ENCODE measurements around the gene RUNX1. TPM values are rescaled to one million over a fixed set of nuclear protein-coding genes. Genes with fewer than 3 reads are reported as not detected.

The RUNX1 gene
- total RNA-seq, 2 experiments from 2014 or later, result 50.6 to 55.8 TPM

DNA sequence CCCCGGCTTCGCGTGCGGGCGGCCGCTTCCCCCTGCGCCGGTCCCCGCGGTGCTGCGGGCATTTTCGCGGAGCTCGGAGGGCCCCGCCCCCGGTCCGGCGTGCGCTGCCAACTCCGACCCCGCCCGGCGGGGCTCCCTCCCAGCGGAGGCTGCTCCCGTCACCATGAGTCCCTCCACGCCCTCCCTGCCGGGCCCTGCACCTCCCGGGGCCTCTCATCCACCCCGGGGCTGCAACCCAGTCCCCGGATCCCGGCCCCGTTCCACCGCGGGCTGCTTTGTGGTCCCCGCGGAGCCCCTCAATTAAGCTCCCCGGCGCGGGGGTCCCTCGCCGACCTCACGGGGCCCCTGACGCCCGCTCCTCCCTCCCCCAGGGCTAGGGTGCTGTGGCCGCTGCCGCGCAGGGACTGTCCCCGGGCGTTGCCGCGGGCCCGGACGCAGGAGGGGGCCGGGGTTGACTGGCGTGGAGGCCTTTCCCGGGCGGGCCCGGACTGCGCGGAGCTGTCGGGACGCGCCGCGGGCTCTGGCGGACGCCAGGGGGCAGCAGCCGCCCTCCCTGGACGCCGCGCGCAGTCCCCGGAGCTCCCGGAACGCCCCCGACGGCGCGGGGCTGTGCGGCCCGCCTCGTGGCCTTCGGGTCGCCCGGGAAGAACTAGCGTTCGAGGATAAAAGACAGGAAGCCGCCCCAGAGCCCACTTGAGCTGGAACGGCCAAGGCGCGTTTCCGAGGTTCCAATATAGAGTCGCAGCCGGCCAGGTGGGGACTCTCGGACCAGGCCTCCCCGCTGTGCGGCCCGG is 159.2 kb downstream of the RUNX1 start:
- Mint-ChIP-seq H3K9me3 (no peaks in the 10 kb centered on the region), H3K27me3 (peaks cover 5% of the 10 kb centered on the region), H3K36me3 (peaks cover 25% of the 10 kb centered on the region), H3K27ac (peak overlapping the region; percentile 99), H3K4me1 (ENCODE audit: low read depth) (peaks cover 47% of the 10 kb centered on the region), H3K4me3 (peak overlapping the region; percentile 61)
- intact Hi-C loops (cut with micrococcal nuclease), result loop anchor here (2.0 to 10.0 kb wide), 10 partner anchors 45 to 635 kb away; no protein-coding TSS in a partner anchor
- peak; percentile 84 for DNase-seq
- ChIA-PET CTCF (interaction anchor here (0.6 to 7.5 kb wide), 39 partner anchors 10 to 950 kb away, joined by 3 to 120 read pairs (median 5); partner anchors contain the start of gene RUNX1), POLR2A (interaction anchor here (0.8 to 8.7 kb wide), 27 partner anchors 8 to 510 kb away, joined by 3 to 267 read pairs (median 5); partner anchors contain the start of gene RUNX1)

DNA sequence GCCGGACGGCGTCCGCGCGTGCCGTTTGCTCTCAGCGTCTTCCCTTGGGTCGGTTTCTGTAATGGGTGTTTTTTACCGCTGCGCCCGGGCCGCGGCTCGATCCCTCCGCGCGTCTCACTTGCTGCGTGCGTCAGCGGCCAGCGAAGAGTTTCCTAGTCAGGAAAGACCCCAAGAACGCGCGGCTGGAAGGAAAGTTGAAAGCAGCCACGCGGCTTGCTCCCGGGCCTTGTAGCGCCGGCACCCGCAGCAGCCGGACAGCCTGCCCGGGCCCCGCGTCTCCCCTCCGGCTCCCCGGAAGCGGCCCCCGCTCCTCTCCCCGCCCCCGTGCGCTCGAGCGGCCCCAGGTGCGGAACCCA is 159.8 kb downstream of the RUNX1 start:
- DNase-seq, result peak; percentile 73
- H3K27me3 Mint-ChIP-seq, result peaks cover 5% of the 10 kb centered on the region
- intact Hi-C loops (cut with micrococcal nuclease), result loop anchor here (2.0 to 10.0 kb wide), 8 partner anchors 46 to 636 kb away; no protein-coding TSS in a partner anchor
- CTCF ChIA-PET, result interaction anchor here (0.6 to 7.5 kb wide), 38 partner anchors 11 to 951 kb away, joined by 3 to 120 read pairs (median 5); partner anchors contain the start of gene RUNX1
- no peaks in the 10 kb centered on the region for H3K9me3 Mint-ChIP-seq
- H3K36me3 Mint-ChIP-seq, result peaks cover 27% of the 10 kb centered on the region
- H3K27ac Mint-ChIP-seq, result peak overlapping the region; percentile 99
- POLR2A ChIA-PET, result interaction anchor here (0.8 to 8.7 kb wide), 25 partner anchors 9 to 468 kb away, joined by 3 to 267 read pairs (median 5); partner anchors contain the start of gene RUNX1
- H3K4me1 Mint-ChIP-seq (ENCODE audit: low read depth), result peaks cover 45% of the 10 kb centered on the region
- H3K4me3 Mint-ChIP-seq, result peak overlapping the region; percentile 89

DNA sequence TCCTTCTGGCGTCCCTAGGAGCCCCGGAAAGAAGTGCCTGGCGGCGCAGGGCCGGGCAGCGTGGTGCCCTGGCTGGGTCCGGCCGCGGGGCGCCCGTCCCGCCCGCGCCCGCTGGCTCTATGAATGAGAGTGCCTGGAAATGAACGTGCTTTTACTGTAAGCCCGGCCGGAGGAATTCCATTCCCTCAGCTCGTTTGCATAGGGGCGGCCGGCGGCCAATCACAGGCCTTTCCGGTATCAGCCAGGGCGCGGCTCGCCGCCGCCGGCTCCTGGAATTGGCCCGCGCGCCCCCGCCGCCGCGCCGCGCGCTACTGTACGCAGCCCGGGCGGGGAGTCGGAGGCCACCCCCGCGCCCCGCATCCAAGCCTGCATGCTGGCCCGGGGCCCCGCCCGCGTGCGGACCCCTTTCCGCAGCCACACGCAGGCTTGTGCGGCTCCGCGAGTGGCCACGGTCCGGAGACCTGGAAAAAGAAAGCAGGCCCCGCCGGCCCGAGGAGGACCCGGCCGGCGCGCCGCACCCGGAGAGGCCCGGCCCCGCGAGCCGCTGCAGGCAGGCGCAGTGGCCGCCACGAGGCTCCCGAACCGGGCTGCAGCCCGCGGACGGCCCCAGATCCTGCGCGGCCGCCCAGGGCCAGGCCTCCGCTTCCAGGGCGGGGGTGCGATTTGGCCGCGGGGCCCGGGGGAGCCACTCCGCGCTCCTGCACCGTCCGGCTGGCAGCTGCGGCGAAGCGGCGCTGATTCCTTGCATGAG is 160.4 kb downstream of the RUNX1 start:
- peak; percentile 92 for DNase-seq
- peaks cover 30% of the 10 kb centered on the region for H3K36me3 Mint-ChIP-seq
- ChIA-PET CTCF (interaction anchor here (0.6 to 7.5 kb wide), 28 partner anchors 17 to 952 kb away, joined by 3 to 120 read pairs (median 6); partner anchors contain the start of gene RUNX1), POLR2A (interaction anchor here (0.6 to 8.7 kb wide), 42 partner anchors 9 to 891 kb away, joined by 3 to 267 read pairs (median 5); partner anchors contain the start of gene RUNX1)
- peaks cover 5% of the 10 kb centered on the region for H3K27me3 Mint-ChIP-seq
- no peaks in the 10 kb centered on the region for H3K9me3 Mint-ChIP-seq
- intact Hi-C loops (cut with micrococcal nuclease), result loop anchor here (1.0 to 10.0 kb wide), 13 partner anchors 46 to 636 kb away; partner anchors contain the start of gene RUNX1
- H3K4me1 Mint-ChIP-seq (ENCODE audit: low read depth), result peaks cover 44% of the 10 kb centered on the region
- peak overlapping the region; percentile 89 for H3K4me3 Mint-ChIP-seq
- peak overlapping the region; percentile 100 for H3K27ac Mint-ChIP-seq

DNA sequence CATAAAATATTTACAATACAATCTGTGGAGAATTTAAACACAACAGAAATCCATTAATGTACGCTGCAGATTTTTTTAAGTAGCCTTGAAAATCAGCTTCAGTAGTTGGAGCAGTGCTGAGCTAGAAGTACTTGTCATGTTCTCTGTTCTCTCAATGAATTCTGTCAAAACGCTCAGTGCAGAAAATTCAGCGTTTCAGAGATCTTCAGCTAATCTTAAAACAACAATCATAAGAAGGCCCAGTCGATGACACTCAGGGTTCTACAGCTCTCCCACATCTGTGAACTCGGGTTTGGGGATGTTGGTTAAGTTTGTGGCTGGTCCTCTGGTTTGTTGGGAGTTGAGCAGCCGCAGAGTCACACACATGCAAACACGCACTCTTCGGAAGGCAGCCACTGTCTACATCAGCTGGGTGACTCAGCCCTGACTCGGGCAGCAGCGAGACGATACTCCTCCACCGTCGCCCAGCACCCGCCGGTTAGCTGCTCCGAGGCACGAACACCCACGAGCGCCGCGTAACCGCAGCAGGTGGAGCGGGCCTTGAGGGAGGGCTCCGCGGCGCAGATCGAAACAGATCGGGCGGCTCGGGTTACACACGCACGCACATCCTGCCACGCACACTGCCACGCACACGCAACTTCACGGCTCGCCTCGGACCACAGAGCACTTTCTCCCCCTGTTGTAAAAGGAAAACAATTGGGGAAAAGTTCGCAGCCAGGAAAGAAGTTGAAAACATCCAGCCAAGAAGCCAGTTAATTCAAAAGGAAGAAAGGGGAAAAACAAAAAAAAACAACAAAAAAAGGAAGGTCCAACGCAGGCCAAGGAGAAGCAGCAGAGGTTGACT is 161.2 kb downstream of the RUNX1 start:
- Mint-ChIP-seq H3K4me3 (peak overlapping the region; percentile 88), H3K27me3 (peaks cover 5% of the 10 kb centered on the region), H3K4me1 (ENCODE audit: low read depth) (peaks cover 48% of the 10 kb centered on the region), H3K36me3 (peaks cover 37% of the 10 kb centered on the region), H3K27ac (peak overlapping the region; percentile 100), H3K9me3 (no peaks in the 10 kb centered on the region)
- CTCF ChIA-PET, result interaction anchor here (0.7 to 7.5 kb wide), 16 partner anchors 46 to 513 kb away, joined by 3 to 120 read pairs (median 4); partner anchors contain the start of gene RUNX1
- POLR2A ChIA-PET, result interaction anchor here (0.6 to 8.7 kb wide), 40 partner anchors 12 to 938 kb away, joined by 3 to 267 read pairs (median 4); partner anchors contain the start of gene RUNX1
- DNase-seq, result peak; percentile 95
- intact Hi-C loops (cut with micrococcal nuclease), result loop anchor here (1.0 to 10.0 kb wide), 13 partner anchors 47 to 637 kb away; partner anchors contain the start of gene RUNX1

DNA sequence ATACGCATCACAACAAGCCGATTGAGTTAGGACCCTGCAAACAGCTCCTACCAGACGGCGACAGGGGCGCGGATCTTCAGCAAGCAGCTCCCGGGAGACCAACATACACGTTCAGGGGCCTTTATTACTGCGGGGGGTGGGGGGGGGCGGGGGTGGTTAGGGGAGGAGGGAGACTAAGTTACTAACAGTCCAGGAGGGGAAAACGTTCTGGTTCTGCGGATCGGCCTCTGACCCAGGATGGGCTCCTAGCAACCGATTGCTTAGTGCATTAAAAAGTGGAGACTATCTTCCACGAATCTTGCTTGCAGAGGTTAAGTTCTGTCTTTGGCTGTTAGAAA is 162.0 kb downstream of the RUNX1 start:
- no peaks in the 10 kb centered on the region for H3K9me3 Mint-ChIP-seq
- H3K4me1 Mint-ChIP-seq (ENCODE audit: low read depth), result peaks cover 52% of the 10 kb centered on the region
- ChIA-PET CTCF (interaction anchor here (0.6 to 7.5 kb wide), 10 partner anchors 47 to 1061 kb away, joined by 3 to 120 read pairs (median 6); partner anchors contain the start of gene RUNX1), POLR2A (interaction anchor here (0.9 to 8.7 kb wide), 17 partner anchors 42 to 937 kb away, joined by 3 to 267 read pairs (median 8); partner anchors contain the start of gene RUNX1)
- intact Hi-C loops (cut with micrococcal nuclease), result loop anchor here (10.0 kb wide), 1 partner anchor 638 kb away; no protein-coding TSS in a partner anchor
- peaks cover 42% of the 10 kb centered on the region for H3K36me3 Mint-ChIP-seq
- peaks cover 5% of the 10 kb centered on the region for H3K27me3 Mint-ChIP-seq
- peak overlapping the region; percentile 88 for H3K4me3 Mint-ChIP-seq
- peak overlapping the region; percentile 100 for H3K27ac Mint-ChIP-seq
- DNase-seq, result no peak

DNA sequence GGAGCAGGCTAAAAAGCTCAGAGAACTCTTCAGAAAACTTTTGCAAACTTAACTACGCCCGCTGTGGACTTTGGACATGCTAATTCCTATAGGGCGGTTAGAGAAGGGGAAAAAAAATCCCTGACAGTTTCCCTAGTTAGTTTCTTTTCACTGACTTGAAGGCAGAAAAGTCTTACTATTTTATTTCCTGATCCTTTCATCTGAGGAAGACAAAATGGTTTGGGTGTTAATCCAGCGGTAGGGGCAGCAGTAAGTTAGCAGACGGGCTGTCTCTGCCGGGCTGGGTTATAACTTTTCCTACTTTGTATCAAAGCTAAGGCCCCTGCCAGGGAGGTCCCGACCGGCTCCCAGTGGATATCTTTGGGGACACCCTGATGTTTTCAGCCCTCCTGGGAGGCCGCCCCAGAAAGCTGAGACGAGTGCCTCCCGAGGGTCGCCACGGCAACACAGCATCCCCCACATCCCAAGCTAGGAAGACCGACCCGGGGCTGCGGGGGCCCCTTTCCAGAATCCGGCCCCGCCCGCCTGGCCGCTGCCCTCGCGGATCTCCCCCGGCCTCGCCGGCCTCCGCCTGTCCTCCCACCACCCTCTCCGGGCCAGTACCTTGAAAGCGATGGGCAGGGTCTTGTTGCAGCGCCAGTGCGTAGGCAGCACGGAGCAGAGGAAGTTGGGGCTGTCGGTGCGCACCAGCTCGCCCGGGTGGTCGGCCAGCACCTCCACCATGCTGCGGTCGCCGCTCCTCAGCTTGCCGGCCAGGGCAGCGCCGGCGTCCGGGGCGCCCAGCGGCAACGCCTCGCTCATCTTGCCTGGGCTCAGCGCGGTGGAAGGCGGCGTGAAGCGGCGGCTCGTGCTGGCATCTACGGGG is 162.6 kb downstream of the RUNX1 start:
- Mint-ChIP-seq H3K4me1 (ENCODE audit: low read depth) (peaks cover 52% of the 10 kb centered on the region), H3K9me3 (no peaks in the 10 kb centered on the region), H3K27me3 (peaks cover 5% of the 10 kb centered on the region), H3K27ac (peak overlapping the region; percentile 100), H3K4me3 (peak overlapping the region; percentile 88), H3K36me3 (peaks cover 42% of the 10 kb centered on the region)
- ChIA-PET CTCF (interaction anchor here (1.0 to 7.5 kb wide), 8 partner anchors 47 to 161 kb away, joined by 3 to 120 read pairs (median 6); partner anchors contain the start of gene RUNX1), POLR2A (interaction anchor here (0.6 to 8.7 kb wide), 16 partner anchors 42 to 937 kb away, joined by 3 to 267 read pairs (median 6); partner anchors contain the start of gene RUNX1)
- intact Hi-C loops (cut with micrococcal nuclease), result loop anchor here (1.0 to 10.0 kb wide), 2 partner anchors 141 to 638 kb away; no protein-coding TSS in a partner anchor
- peak; percentile 48 for DNase-seq

DNA sequence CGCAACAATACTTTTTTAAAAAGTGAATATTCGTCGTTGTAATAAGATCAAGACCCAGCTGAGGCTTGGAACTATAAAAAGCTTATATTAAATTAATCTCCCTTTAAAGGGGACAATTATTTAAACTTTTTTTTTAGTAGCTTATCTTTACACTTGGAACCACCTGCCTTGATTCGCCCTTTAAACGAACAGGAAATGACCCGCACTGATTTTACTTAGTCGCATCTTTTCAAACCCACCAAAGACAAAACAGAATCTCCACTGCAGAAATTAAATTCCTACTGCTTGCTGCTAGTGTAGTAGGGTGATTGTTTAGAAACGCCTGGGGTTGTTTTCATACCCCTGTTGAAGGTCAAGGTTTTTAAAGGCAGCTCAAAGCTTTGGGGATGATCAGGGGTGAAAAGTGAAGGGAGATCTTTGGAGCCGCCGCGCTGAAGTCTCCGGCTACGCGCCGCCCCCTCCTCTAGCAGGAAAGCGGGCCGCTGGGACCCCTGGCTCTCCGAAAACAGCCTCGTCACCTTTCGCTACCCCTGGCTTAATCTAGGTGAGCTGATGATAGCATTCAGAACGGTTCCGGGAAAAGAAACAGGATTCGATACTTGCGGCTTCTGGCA is 163.4 kb downstream of the RUNX1 start:
- Mint-ChIP-seq H3K4me3 (peak overlapping the region; percentile 88), H3K27ac (peak overlapping the region; percentile 100), H3K9me3 (no peaks in the 10 kb centered on the region), H3K36me3 (peaks cover 46% of the 10 kb centered on the region), H3K27me3 (peaks cover 5% of the 10 kb centered on the region), H3K4me1 (ENCODE audit: low read depth) (peaks cover 50% of the 10 kb centered on the region)
- no peak for DNase-seq
- ChIA-PET CTCF (interaction anchor here (1.0 to 7.5 kb wide), 7 partner anchors 48 to 162 kb away, joined by 3 to 120 read pairs (median 6); partner anchors contain the start of gene RUNX1), POLR2A (interaction anchor here (0.6 to 8.7 kb wide), 13 partner anchors 43 to 211 kb away, joined by 3 to 267 read pairs (median 3); partner anchors contain the start of gene RUNX1)
- intact Hi-C loops (cut with micrococcal nuclease), result loop anchor here (1.0 to 10.0 kb wide), 2 partner anchors 140 to 639 kb away; no protein-coding TSS in a partner anchor

DNA sequence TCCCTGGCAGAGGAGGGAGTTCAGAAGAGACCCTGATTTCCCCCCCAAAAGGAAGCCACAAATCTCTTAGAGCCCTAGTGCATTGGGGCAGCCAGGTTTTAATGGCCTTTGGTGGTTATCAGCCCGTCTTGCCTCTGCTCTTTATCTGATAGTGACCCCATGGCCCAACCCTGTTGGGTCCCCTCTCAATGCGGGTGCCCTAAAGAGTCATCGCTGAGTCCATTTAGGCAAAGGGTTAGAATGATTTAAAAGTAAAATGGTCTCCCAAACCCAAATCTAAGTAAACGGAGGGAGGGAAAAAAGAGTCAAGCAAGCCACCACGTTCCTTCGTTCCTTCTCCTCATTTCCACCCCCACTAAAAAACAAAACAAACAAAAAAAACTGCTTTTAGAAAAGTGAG is 164.0 kb downstream of the RUNX1 start:
- peak overlapping the region; percentile 100 for H3K27ac Mint-ChIP-seq

DNA sequence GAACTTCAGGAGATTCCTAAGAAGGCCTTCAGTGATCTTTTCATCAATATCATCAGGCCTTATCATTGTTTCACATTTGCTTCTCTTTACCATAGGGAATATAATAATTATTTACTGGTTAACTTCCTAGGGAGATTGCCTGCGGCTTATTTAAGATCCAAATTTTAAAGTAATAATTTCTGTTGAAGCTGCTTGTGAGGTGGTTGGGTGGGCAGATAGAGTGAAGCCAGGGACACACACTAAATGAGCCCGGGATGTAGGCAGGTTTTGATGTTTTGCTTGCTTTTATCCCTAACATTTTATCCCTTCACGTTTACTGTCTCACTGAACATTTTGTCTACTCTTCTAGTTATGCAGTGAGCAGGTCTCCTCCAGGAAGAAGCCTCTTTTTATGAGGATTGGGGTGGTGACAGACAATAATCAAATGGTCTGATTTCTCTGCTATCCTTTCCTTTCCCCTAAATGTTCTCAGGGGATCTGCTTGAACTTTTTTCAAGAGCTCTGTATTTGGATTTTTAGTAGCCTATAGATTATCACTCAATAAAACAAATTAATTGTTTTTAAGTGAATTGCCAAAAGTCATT is 164.7 kb downstream of the RUNX1 start:
- Mint-ChIP-seq H3K36me3 (peaks cover 56% of the 10 kb centered on the region), H3K27me3 (peaks cover 5% of the 10 kb centered on the region), H3K4me1 (ENCODE audit: low read depth) (peaks cover 56% of the 10 kb centered on the region), H3K9me3 (no peaks in the 10 kb centered on the region), H3K4me3 (peak overlapping the region; percentile 88), H3K27ac (peak overlapping the region; percentile 84)
- intact Hi-C loops (cut with micrococcal nuclease), result loop anchor here (1.0 to 10.0 kb wide), 3 partner anchors 18 to 640 kb away; no protein-coding TSS in a partner anchor
- DNase-seq, result no peak
- ChIA-PET CTCF (interaction anchor here (1.3 to 7.5 kb wide), 5 partner anchors 49 to 191 kb away, joined by 3 to 34 read pairs (median 3); no protein-coding TSS in a partner anchor), POLR2A (interaction anchor here (0.6 to 8.7 kb wide), 6 partner anchors 21 to 214 kb away, joined by 3 to 267 read pairs (median 3); partner anchors contain the start of gene RUNX1)

More for the DNA sequence above, 164.0 kb downstream of the RUNX1 start:
- Mint-ChIP-seq H3K9me3 (no peaks in the 10 kb centered on the region), H3K4me1 (ENCODE audit: low read depth) (peaks cover 50% of the 10 kb centered on the region), H3K27me3 (peaks cover 5% of the 10 kb centered on the region), H3K4me3 (peak overlapping the region; percentile 88), H3K36me3 (peaks cover 49% of the 10 kb centered on the region)
- POLR2A ChIA-PET, result interaction anchor here (0.6 to 8.7 kb wide), 12 partner anchors 22 to 214 kb away, joined by 3 to 267 read pairs (median 3); partner anchors contain the start of gene RUNX1
- intact Hi-C loops (cut with micrococcal nuclease), result loop anchor here (10.0 kb wide), 1 partner anchor 640 kb away; no protein-coding TSS in a partner anchor
- CTCF ChIA-PET, result interaction anchor here (1.3 to 7.5 kb wide), 4 partner anchors 49 to 142 kb away, joined by 3 to 34 read pairs (median 8); no protein-coding TSS in a partner anchor
- no peak for DNase-seq
